Hematopoietic multipotent progenitor cell treated with erythropoietin and hydrocortisone succinate and interleukin-3 and kit ligand, for 8 days (in vitro differentiated cells): ENCODE measurements around the gene SRBD1.

ENCODE experiments used
- DNase-seq: peaks from one replicate; pipeline ENCODE4 v3.0.0-alpha.2; 2015

Gene SRBD1

GRCh38 chr2:45595721-45596435 is 15.2 kb downstream of the SRBD1 start:
- no peak for DNase-seq

GRCh38 chr2:45591073-45591472 is 20.0 kb downstream of the SRBD1 start:
- no peak for DNase-seq

GRCh38 chr2:45588158-45588829 is 22.8 kb downstream of the SRBD1 start:
- DNase-seq = peak; percentile 29

GRCh38 chr2:45586600-45586999 is 24.5 kb downstream of the SRBD1 start:
- DNase-seq = no peak

- DNase-seq = peak; percentile 75
Measured at GRCh38 chr2:45585267-45585861, 25.7 kb downstream of the SRBD1 start.

- no peak for DNase-seq
Measured at GRCh38 chr2:45583977-45584376, 27.1 kb downstream of the SRBD1 start.

GRCh38 chr2:45582522-45582921 is 28.5 kb downstream of the SRBD1 start:
- DNase-seq = no peak

- DNase-seq = peak; percentile 64
Measured at GRCh38 chr2:45578056-45578843, 32.8 kb downstream of the SRBD1 start.

GRCh38 chr2:45577441-45577840 is 33.6 kb downstream of the SRBD1 start:
- no peak for DNase-seq

GRCh38 chr2:45575881-45576280 is 35.2 kb downstream of the SRBD1 start:
- no peak for DNase-seq

- DNase-seq = no peak
Measured at GRCh38 chr2:45572979-45573378, 38.1 kb downstream of the SRBD1 start.

GRCh38 chr2:45571940-45572339 is 39.1 kb downstream of the SRBD1 start:
- no peak for DNase-seq

- DNase-seq = no peak
Measured at GRCh38 chr2:45570671-45571334, 40.3 kb downstream of the SRBD1 start.

GRCh38 chr2:45568935-45569334 is 42.1 kb downstream of the SRBD1 start:
- DNase-seq = no peak

- DNase-seq = peak; percentile 86
Measured at GRCh38 chr2:45567974-45568789, 42.9 kb downstream of the SRBD1 start.

- no peak for DNase-seq
Measured at GRCh38 chr2:45567288-45567963, 43.6 kb downstream of the SRBD1 start.

GRCh38 chr2:45559436-45559835 is 51.6 kb downstream of the SRBD1 start:
- DNase-seq = no peak

- DNase-seq = peak; percentile 23
Measured at GRCh38 chr2:45554742-45555140, 56.3 kb downstream of the SRBD1 start.

- no peak for DNase-seq
Measured at GRCh38 chr2:45554073-45554741, 56.9 kb downstream of the SRBD1 start.

GRCh38 chr2:45551862-45552261 is 59.2 kb downstream of the SRBD1 start:
- DNase-seq = no peak

GRCh38 chr2:45545943-45546342 is 65.1 kb downstream of the SRBD1 start:
- DNase-seq = no peak
